Neuronal stem cell (in vitro differentiated cells): Measurements from ENCODE around the gene GLDN.

Experiments
- DNase-seq: peaks from one replicate; pipeline ENCODE4 v3.0.0-alpha.2; 2013; ENCODE audit warnings: low spot score
- H2AFZ ChIP-seq: one replicate; pipeline ENCODE4 v1.6.1; 2013; ENCODE audit warnings: mild to moderate bottlenecking, low read length, inconsistent platforms
- H2AK5ac ChIP-seq: 2 replicates; pipeline ENCODE4 v1.6.1; 2013; ENCODE audit warnings: low read depth, mild to moderate bottlenecking, inconsistent platforms, low read length, moderate library complexity, mixed read lengths
- H2BK120ac ChIP-seq: 2 replicates; pipeline ENCODE4 v1.6.1; 2013; ENCODE audit warnings: low read depth, mild to moderate bottlenecking, inconsistent platforms, low read length, moderate library complexity, mixed read lengths
- H2BK12ac ChIP-seq: one replicate; pipeline ENCODE4 v1.6.1; 2013; ENCODE audit warnings: low read length, inconsistent platforms
- H2BK15ac ChIP-seq: 2 replicates; pipeline ENCODE4 v1.6.1; 2013; ENCODE audit warnings: mild to moderate bottlenecking, low read length, inconsistent platforms, mixed read lengths
- H2BK5ac ChIP-seq: one replicate; pipeline ENCODE4 v1.6.1; 2013; ENCODE audit warnings: inconsistent platforms, mild to moderate bottlenecking, low read length, moderate library complexity
- H3K14ac ChIP-seq: one replicate; pipeline ENCODE4 v1.6.1; 2013; ENCODE audit warnings: low read length, inconsistent platforms
- H3K18ac ChIP-seq: 2 replicates; pipeline ENCODE4 v1.6.1; 2013; ENCODE audit warnings: low read length, inconsistent platforms
- H3K23ac ChIP-seq: 2 replicates; pipeline ENCODE4 v1.6.1; 2013; ENCODE audit warnings: low read depth, mild to moderate bottlenecking, mixed read lengths, low read length, inconsistent platforms; ENCODE audit not compliant: poor library complexity
- H3K27ac ChIP-seq: replicated peaks from 3 replicates; pipeline ENCODE4 v1.5.1; 2013; ENCODE audit warnings: low read length, inconsistent platforms
- H3K27me3 ChIP-seq, 3 experiments: 2 replicates each; pipeline ENCODE4 v1.6.1; 2013; ENCODE audit warnings: low read length in 3 of 3, mild to moderate bottlenecking in 2 of 3, inconsistent platforms in 1 of 3, low read depth in 1 of 3, mixed read lengths in 1 of 3, moderate library complexity in 1 of 3; ENCODE audit not compliant: control insufficient read depth in 3 of 3, insufficient read depth in 3 of 3
- H3K36me3 ChIP-seq, 2 donors: replicated peaks in 1 of 2; 2 replicates each; pipeline ENCODE4 v1.6.1; 2013; ENCODE audit warnings: low read length in 2 of 2; ENCODE audit not compliant: control insufficient read depth in 2 of 2, insufficient read depth in 2 of 2
- H3K4ac ChIP-seq: 2 replicates; pipeline ENCODE4 v1.6.1; 2013; ENCODE audit warnings: inconsistent platforms, mild to moderate bottlenecking, low read length, moderate library complexity
- H3K4me1 ChIP-seq, 2 donors: 1 replicate in 1 of 2; 2 replicates in 1 of 2; pipeline ENCODE4 v1.6.1; 2013; ENCODE audit warnings: low read length in 2 of 2, low read depth in 1 of 2; ENCODE audit not compliant: control insufficient read depth in 2 of 2, insufficient read depth in 1 of 2
- H3K4me2 ChIP-seq: one replicate; pipeline ENCODE4 v1.6.1; 2013; ENCODE audit warnings: mild to moderate bottlenecking, low read length, inconsistent platforms; ENCODE audit not compliant: insufficient read depth, poor library complexity, severe bottlenecking
- H3K4me3 ChIP-seq, 2 donors: 2 replicates each; pipeline ENCODE4 v1.5.1; 2013; ENCODE audit warnings: low read length in 2 of 2, mild to moderate bottlenecking in 2 of 2, inconsistent platforms in 1 of 2, moderate library complexity in 1 of 2
- H3K79me1 ChIP-seq: one replicate; pipeline ENCODE4 v1.6.1; 2013; ENCODE audit warnings: low read depth, mild to moderate bottlenecking, inconsistent platforms, low read length, moderate library complexity
- H3K9ac ChIP-seq: one replicate; pipeline ENCODE4 v1.6.1; 2013; ENCODE audit warnings: mild to moderate bottlenecking, low read depth, low read length, inconsistent platforms; ENCODE audit not compliant: poor library complexity
- H3K9me3 ChIP-seq, 2 donors: replicated peaks in 1 of 2; 2 replicates each; pipeline versions ENCODE3 to v1.6.1; 2013; ENCODE audit warnings: low read length in 2 of 2, mild to moderate bottlenecking in 2 of 2, inconsistent platforms in 1 of 2, low read depth in 1 of 2, mixed read lengths in 1 of 2, moderate library complexity in 1 of 2; ENCODE audit not compliant: control insufficient read depth in 2 of 2, insufficient read depth in 1 of 2
- H4K8ac ChIP-seq: one replicate; pipeline ENCODE4 v1.6.1; 2013; ENCODE audit warnings: low read depth, mild to moderate bottlenecking, inconsistent platforms, low read length, moderate library complexity
- H4K91ac ChIP-seq: one replicate; pipeline ENCODE4 v1.6.1; 2013; ENCODE audit warnings: low read length, low read depth, mild to moderate bottlenecking, inconsistent platforms; ENCODE audit not compliant: poor library complexity
- WGBS, 2 donors: extraction: QIAGEN DNeasy Blood & Tissue Kit; methylation state at CpG; one replicate each; pipeline ENCODE4 v1.1.7; 2013; ENCODE audit warnings: missing lambda C conversion rate in 2 of 2, mixed read lengths in 1 of 2; ENCODE audit not compliant: insufficient read length in 2 of 2, insufficient replicate concordance in 1 of 2; ENCODE audit errors: extremely low coverage in 2 of 2; 5-methylcytosine and 5-hydroxymethylcytosine counted together

GLDN gene

GRCh38 chr15:51356983-51357382 lies 15.5 kb downstream of the GLDN start:
- no peaks in the 10 kb centered on the region for H3K79me1 ChIP-seq
- no peak overlapping the region for H3K4ac ChIP-seq
- no peak overlapping the region for H3K27ac ChIP-seq
- H2BK15ac ChIP-seq, result no peak overlapping the region
- no peak overlapping the region for H3K4me2 ChIP-seq
- no peak overlapping the region for H3K4me3 ChIP-seq
- H4K91ac ChIP-seq, result no peak overlapping the region
- no peak overlapping the region for H3K14ac ChIP-seq
- H2BK12ac ChIP-seq, result no peak overlapping the region
- H3K9ac ChIP-seq, result no peak overlapping the region
- H3K27me3 ChIP-seq, result no peaks in the 10 kb centered on the region
- no CpG with 5 or more reads among the region's 6 CpGs for WGBS, 2 donors
- H3K4me1 ChIP-seq, result no peaks in the 10 kb centered on the region
- H2AK5ac ChIP-seq, result no peak overlapping the region
- no peaks in the 10 kb centered on the region for H3K9me3 ChIP-seq
- H3K36me3 ChIP-seq, result no peaks in the 10 kb centered on the region
- H3K23ac ChIP-seq, result no peak overlapping the region
- no peak overlapping the region for H4K8ac ChIP-seq
- no peak for DNase-seq
- H3K18ac ChIP-seq, result no peak overlapping the region
- no peak overlapping the region for H2BK120ac ChIP-seq
- H2AFZ ChIP-seq, result no peak overlapping the region
- no peak overlapping the region for H2BK5ac ChIP-seq

- Histone ChIP-seq H3K27ac (no peak overlapping the region), H3K4me2 (no peak overlapping the region), H2BK120ac (no peak overlapping the region), H2AK5ac (no peak overlapping the region), H3K36me3 (no peaks in the 10 kb centered on the region), H2AFZ (no peak overlapping the region), H3K27me3 (no peaks in the 10 kb centered on the region), H3K18ac (no peak overlapping the region), H4K8ac (no peak overlapping the region), H3K23ac (no peak overlapping the region), H3K14ac (no peak overlapping the region), H3K4me3 (no peak overlapping the region), H3K9me3 (no peaks in the 10 kb centered on the region), H2BK12ac (no peak overlapping the region), H2BK15ac (no peak overlapping the region), H3K9ac (no peak overlapping the region), H2BK5ac (no peak overlapping the region), H3K4ac (no peak overlapping the region), H4K91ac (no peak overlapping the region), H3K4me1 (no peaks in the 10 kb centered on the region), H3K79me1 (no peaks in the 10 kb centered on the region)
- no peak for DNase-seq
- no CpG with 5 or more reads among the region's 7 CpGs for WGBS, 2 donors
These were observed 18.5 kb downstream of the GLDN start for GRCh38 chr15:51359981-51360380.

DNA sequence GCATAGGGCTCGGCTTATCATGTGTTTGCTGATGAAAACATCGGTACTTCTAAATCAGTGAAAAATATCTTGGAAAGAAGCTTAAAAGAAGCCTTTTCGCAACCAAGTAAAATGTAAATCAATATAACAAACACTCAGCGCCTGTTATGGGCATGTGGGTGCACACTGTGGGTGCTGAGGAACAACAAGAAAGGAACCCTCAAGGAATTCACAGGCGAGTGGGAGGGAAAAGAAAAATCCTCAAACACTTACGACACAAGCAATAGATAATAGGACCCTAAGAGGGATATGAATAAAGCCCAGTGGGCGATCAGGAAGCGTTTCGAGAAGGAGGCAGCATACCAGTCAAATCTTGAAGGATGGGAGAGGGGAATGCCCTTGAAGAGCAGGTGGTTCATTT lies 21.9 kb downstream of the GLDN start:
- Histone ChIP-seq H3K36me3 (no peaks in the 10 kb centered on the region), H2AFZ (no peak overlapping the region), H3K27me3 (no peaks in the 10 kb centered on the region), H2AK5ac (no peak overlapping the region), H3K79me1 (no peaks in the 10 kb centered on the region), H3K4ac (no peak overlapping the region), H2BK12ac (no peak overlapping the region), H4K91ac (no peak overlapping the region), H3K23ac (no peak overlapping the region), H3K4me3 (no peak overlapping the region), H2BK120ac (no peak overlapping the region), H3K14ac (no peak overlapping the region), H3K4me1 (peaks cover 0 to 5% of the 10 kb centered on the region in 2 donors), H3K9ac (no peak overlapping the region), H4K8ac (no peak overlapping the region), H3K27ac (no peak overlapping the region), H3K18ac (no peak overlapping the region), H3K9me3 (no peaks in the 10 kb centered on the region), H2BK15ac (no peak overlapping the region), H3K4me2 (no peak overlapping the region), H2BK5ac (no peak overlapping the region)
- no CpG with 5 or more reads among the region's 9 CpGs for WGBS, 2 donors
- DNase-seq, result no peak

GRCh38 chr15:51365417-51365816 lies 24.0 kb downstream of the GLDN start:
- WGBS, 2 donors, result no CpG with 5 or more reads among the region's 6 CpGs
- no peaks in the 10 kb centered on the region for H3K36me3 ChIP-seq

More at GRCh38 chr15:51365417-51365816, 24.0 kb downstream of the GLDN start:
- Histone ChIP-seq H3K14ac (no peak overlapping the region), H4K91ac (no peak overlapping the region), H2BK120ac (no peak overlapping the region), H3K4me1 (peaks cover 0 to 7% of the 10 kb centered on the region in 2 donors), H2BK5ac (no peak overlapping the region), H2AFZ (no peak overlapping the region), H3K4me3 (no peak overlapping the region), H3K9ac (no peak overlapping the region), H4K8ac (no peak overlapping the region), H3K18ac (no peak overlapping the region), H3K4ac (no peak overlapping the region), H3K27ac (no peak overlapping the region), H3K27me3 (no peaks in the 10 kb centered on the region), H2BK15ac (no peak overlapping the region), H3K79me1 (no peaks in the 10 kb centered on the region), H3K9me3 (no peaks in the 10 kb centered on the region), H2AK5ac (no peak overlapping the region), H3K4me2 (no peak overlapping the region), H3K23ac (no peak overlapping the region), H2BK12ac (no peak overlapping the region)
- DNase-seq, result no peak
